Measurements from ENCODE around the gene MYRFL.

Gene MYRFL

DNA sequence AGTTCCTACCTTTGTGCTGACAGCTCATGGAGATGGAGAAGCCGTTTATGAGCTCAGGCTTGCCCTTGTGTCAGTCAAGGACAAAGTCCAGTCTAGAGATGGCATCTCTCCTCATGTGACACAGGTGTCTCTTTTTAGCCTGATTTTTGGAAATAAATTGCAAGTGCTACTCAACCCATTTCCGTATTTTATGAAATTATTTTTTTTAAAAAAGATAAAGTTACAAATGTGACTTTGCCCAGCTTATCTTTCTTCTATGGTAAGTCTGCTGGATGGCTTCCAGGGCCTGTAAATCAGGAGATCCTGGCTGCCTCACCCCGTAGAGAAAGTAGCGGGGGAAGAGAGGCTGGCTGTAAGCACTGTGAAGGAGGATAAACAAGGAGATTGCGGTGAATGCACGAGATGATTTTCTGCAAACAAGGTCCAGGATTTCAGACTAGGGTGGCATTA, 169.7 kb downstream of the MYRFL start:
- Mint-ChIP-seq H3K36me3 (ENCODE audit: low read depth) (no peaks in the 10 kb centered on the region), H3K27ac (peak overlapping the region; percentile 44 to 88 (median 49))

DNA sequence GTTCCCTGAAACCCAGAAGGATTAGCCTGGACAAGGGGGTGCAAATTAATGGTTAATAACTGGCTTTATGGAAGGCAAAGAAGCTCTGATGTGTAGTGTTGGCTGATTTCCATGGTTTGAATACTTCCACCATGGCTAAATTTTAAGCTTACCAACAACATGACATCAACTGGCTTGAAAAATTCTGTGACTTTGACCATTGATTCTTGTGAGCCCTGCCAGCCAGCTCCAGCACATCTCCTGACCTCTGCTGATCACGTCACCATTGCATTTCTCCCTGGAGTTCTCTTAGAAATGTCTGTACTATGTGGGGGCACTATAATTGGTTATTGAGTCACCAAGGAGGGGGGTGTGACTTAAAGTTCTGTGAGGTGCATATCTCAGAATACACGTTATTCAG, 171.2 kb downstream of the MYRFL start:
- Mint-ChIP-seq H3K4me3 (no peak overlapping the region), H3K27me3 (ENCODE audit: low read depth) (peaks cover 3% of the 10 kb centered on the region), H3K4me1 (peaks cover 17% of the 10 kb centered on the region), H3K27ac (peak overlapping the region in 1 of 3 experiments; percentile 23), H3K9me3 (peaks cover 4% of the 10 kb centered on the region), H3K36me3 (ENCODE audit: low read depth) (no peaks in the 10 kb centered on the region)
- TF ChIP-seq CTCF (IDR thresholded peaks at IDR 0.05; ENCODE audit: unreplicated experiment in 3 of 3): no peak

More for the DNA sequence above, 169.7 kb downstream of the MYRFL start:
- no peak overlapping the region for H3K4me3 Mint-ChIP-seq
- TF ChIP-seq CTCF (IDR thresholded peaks at IDR 0.05; ENCODE audit: unreplicated experiment in 3 of 3): no peak
- H3K27me3 Mint-ChIP-seq (ENCODE audit: low read depth): peaks cover 3% of the 10 kb centered on the region
- peaks cover 4% of the 10 kb centered on the region for H3K9me3 Mint-ChIP-seq
- peaks cover 17% of the 10 kb centered on the region for H3K4me1 Mint-ChIP-seq

- H3K4me1 Mint-ChIP-seq: peaks cover 13% of the 10 kb centered on the region
- no peak overlapping the region for H3K4me3 Mint-ChIP-seq
- TF ChIP-seq CTCF (IDR thresholded peaks at IDR 0.05; ENCODE audit: unreplicated experiment in 3 of 3): no peak
- H3K27ac Mint-ChIP-seq: peak overlapping the region in 2 of 3 experiments; percentile 15 to 23
- peaks cover 4% of the 10 kb centered on the region for H3K9me3 Mint-ChIP-seq
- H3K27me3 Mint-ChIP-seq (ENCODE audit: low read depth): peaks cover 3% of the 10 kb centered on the region
- H3K36me3 Mint-ChIP-seq (ENCODE audit: low read depth): no peaks in the 10 kb centered on the region
These were observed 171.7 kb downstream of the MYRFL start for GRCh38 chr12:69996722-69997121.

DNA sequence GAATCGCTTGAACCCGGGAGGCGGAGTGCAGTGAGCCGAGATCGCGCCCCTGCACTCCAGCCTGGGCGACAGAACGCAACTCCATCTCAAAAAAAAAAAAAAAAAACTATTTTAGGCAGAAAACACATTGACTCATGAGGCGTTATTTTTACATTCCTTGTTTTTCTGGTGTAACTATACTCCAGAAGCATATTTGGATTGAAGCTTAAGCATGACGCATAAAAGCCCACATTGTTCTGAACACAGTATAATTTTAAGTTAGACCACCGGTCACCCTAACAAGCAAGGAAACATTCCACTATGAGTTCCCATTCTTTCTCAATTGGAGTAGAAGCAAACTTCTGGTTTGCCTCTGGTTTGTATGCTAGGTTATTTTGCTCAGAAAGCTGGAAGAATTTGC, 173.0 kb downstream of the MYRFL start:
- H3K27me3 Mint-ChIP-seq (ENCODE audit: low read depth): no peaks in the 10 kb centered on the region
- no peak overlapping the region for H3K27ac Mint-ChIP-seq
- TF ChIP-seq CTCF (IDR thresholded peaks at IDR 0.05; ENCODE audit: unreplicated experiment in 3 of 3): no peak
- no peak overlapping the region for H3K4me3 Mint-ChIP-seq
- no peaks in the 10 kb centered on the region for H3K9me3 Mint-ChIP-seq
- H3K36me3 Mint-ChIP-seq (ENCODE audit: low read depth): no peaks in the 10 kb centered on the region
- H3K4me1 Mint-ChIP-seq: peaks cover 22% of the 10 kb centered on the region

DNA sequence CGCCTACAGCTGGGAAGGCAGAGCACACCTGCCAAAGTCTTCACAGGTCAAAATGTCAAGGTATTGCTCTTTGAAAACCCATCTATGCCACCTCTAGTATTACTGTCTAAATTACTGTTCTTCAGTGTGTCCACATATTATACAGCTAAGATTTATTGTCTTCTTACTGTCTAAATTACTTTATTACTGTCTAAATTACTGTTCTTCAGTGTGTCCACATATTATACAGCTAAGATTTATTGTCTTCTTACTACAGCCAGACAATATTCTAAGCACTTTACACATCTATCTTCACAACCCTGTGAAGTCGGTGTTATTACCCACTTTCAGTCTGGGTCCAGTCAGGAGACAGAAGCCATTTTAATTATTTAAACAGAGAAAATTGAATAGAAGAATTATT, 173.9 kb downstream of the MYRFL start:
- H3K4me3 Mint-ChIP-seq: no peak overlapping the region
- peaks cover 29% of the 10 kb centered on the region for H3K4me1 Mint-ChIP-seq
- no peaks in the 10 kb centered on the region for H3K27me3 Mint-ChIP-seq (ENCODE audit: low read depth)
- no peak for TF ChIP-seq CTCF (IDR thresholded peaks at IDR 0.05; ENCODE audit: unreplicated experiment in 3 of 3)
- no peak overlapping the region for H3K27ac Mint-ChIP-seq
- no peaks in the 10 kb centered on the region for H3K9me3 Mint-ChIP-seq
- no peaks in the 10 kb centered on the region for H3K36me3 Mint-ChIP-seq (ENCODE audit: low read depth)

- no peak overlapping the region for H3K27ac Mint-ChIP-seq
- H3K4me1 Mint-ChIP-seq: peaks cover 29% of the 10 kb centered on the region
- no peaks in the 10 kb centered on the region for H3K27me3 Mint-ChIP-seq (ENCODE audit: low read depth)
- H3K36me3 Mint-ChIP-seq (ENCODE audit: low read depth): no peaks in the 10 kb centered on the region
- no peaks in the 10 kb centered on the region for H3K9me3 Mint-ChIP-seq
- no peak for TF ChIP-seq CTCF (IDR thresholded peaks at IDR 0.05; ENCODE audit: unreplicated experiment in 3 of 3)
- H3K4me3 Mint-ChIP-seq: no peak overlapping the region
These were observed 174.5 kb downstream of the MYRFL start for GRCh38 chr12:69999561-69999960.
